Testis (tissue), 2 donors: ENCODE results near the gene SLC34A3.

Source experiments
- CTCF ChIP-seq, 3 experiments: fragments of 450-650 bp in 2 of 3; fragments of 200-600 bp in 1 of 3; sonication (generic) in 1 of 3; IDR thresholded peaks; one replicate each; pipeline ENCODE4 v1.5.1; 2016 to 2019; ENCODE audit warnings: antibody characterized with exemption in 3 of 3, mild to moderate bottlenecking in 2 of 3, moderate library complexity in 1 of 3
- POLR2A ChIP-seq: fragments of 450-650 bp; IDR thresholded peaks from one replicate; pipeline ENCODE4 v1.6.1; 2017; ENCODE audit warnings: antibody characterized with exemption, mild to moderate bottlenecking, moderate library complexity

- TF ChIP-seq CTCF (IDR thresholded peaks at IDR 0.05): no peak
- no peak for TF ChIP-seq POLR2A
Observed at GRCh38 chr9:137235424-137236237, 4.9 kb downstream of the SLC34A3 start.
